SIG-M5 treated with dmso at 0.1 percent for 504 hours (cell line): Measurements from ENCODE around the gene HES1.

Experiments used
- DNase-seq: peaks from one replicate; lab custom pipeline; 2025; ENCODE audit not compliant: unreplicated experiment; lab: John Stamatoyannopoulos, UW

HES1 gene

DNA sequence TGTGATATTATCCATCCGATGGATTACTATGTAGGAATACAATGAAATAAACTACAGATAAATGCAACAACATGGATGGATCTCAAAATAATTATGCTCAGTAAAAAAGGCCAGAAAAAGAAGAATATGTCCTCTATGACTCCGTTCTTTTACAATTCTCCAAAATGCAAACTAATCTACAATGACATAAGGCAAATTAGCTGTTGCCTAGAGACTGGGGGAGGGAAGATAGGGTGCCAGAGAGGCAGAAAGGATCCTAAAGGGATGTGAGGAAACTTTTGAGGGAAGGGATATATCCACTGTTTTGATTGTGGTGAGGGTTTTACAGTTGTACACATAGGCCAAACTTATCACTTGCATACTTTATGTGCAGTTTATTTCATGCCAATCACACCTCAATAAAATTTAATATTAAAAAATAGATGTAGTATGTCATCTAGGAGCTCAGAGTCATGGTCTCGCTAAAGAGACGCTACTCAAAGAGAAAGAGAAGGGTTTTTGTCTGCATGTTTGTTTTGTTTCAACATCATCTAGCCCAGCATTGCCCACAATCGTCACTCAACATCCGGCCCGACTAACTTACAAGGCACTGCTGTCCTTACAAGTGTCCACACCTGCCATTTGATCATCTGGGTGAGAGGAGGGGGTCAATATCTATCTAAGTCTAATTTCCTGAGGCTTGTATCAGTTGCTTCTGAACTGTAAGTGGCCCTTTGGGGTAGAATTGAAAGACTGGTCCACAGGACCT lies 29.5 kb downstream of the HES1 start:
- DNase-seq: no peak

DNA sequence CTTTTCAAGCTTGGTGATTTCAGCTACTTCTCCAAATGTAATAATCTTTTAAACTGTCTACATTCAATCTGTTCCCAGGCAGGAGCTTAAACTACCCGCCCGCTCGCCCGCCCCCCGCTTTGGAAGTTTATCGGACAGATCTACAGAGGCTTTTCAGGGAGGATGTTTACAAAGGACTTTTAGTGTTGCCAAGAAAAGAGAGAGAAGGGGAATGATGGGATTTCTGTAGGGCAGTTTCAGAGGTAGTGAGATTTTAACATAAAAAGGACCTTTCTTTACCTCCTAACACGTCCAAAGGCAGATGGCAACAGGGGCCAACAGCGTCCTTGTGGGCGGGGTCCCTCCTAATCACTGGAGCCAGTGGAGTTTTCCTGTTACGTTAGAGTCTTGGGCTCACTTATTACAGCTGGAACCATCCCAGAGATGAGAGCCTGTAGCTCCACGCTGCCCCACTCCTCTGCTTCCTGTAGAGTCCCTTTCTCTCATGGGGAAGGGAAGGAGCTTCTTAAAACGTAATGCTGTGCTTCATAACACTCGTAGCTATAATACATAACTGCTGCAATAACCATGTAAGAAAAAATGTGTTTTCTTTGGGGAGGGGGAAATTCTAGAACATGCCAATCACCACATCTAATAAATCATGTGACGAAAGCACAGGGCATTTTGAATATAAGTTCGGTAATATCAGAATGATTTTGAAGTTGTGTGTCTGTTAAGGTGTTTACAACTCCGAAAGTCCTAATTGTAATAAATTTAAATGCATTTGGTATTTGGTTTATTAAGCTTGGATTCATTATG lies 30.9 kb downstream of the HES1 start:
- DNase-seq: no peak

DNA sequence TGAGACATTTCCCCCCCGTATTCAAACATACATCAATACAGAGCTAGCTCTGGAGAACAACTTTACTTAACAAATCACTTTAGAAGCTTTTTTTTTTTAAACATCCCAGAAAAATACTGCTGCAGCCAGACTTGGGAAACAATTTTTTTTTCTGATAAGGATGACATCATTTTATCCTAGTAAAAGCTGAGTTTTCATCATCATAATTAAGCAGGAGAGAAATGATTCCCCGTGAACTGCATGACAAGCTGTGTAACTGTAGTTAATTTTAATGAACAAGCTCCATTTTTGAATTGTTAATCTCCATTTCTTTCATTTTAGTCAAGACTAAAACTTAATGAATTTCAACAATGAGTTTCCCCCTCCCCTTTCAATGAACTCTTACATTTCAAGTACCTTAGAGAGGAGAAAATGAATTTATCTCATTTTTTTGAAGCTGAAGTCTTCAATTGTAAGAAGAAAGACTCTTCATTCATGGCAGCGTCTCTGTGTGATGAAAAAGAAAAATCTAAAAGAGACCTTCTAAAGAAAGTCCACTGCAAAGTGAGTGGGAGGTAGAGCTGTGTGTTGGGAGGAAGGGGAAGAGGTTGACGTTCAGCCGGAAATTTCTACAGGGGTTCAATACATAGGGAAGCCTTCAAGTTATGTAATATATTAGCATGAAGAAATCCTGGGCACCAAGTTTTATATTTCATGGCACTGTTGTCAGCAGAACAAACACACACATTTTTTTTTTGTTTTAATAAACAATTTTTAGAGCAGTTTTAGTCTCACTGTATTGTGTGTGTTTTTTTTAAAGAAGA lies 31.7 kb downstream of the HES1 start:
- peak; percentile 44 for DNase-seq

DNA sequence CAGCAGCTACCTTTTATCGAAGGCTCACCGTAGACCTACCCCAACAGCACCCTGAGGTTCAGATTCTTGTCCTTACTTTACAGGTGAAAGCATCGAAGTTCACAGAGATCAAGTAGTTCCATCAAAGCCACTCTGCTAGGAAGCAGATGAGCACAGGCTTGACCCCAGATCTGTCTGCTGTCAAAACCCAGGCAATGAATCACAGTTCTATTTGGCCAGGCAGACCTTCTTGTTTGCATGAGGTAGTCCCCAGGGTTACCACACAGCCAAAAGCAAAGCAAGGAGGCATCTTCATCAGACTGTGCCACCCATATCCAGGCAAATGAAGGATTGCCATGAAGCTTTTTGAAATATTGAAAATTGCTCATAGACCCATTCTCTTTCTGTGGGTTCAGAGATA lies 33.0 kb downstream of the HES1 start:
- DNase-seq: no peak

DNA sequence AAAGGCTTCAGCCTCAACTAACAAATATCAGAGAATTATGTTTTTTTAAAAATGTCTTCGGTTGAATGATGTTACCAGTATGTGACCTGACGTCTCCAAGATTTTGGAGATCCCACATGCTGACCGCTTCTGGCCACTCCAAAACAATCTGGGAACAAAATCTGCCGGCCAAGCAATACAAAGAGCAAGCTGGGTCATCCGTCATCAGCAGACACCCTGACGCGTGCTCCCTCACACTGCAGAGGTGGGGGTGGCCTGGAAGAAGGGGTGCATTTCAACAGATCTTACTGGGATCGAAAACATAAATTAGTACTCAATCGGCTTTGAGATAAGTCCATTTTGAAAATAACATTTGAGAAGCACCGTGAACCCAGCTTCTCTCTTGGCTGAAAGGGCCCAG lies 33.6 kb downstream of the HES1 start:
- DNase-seq: no peak

DNA sequence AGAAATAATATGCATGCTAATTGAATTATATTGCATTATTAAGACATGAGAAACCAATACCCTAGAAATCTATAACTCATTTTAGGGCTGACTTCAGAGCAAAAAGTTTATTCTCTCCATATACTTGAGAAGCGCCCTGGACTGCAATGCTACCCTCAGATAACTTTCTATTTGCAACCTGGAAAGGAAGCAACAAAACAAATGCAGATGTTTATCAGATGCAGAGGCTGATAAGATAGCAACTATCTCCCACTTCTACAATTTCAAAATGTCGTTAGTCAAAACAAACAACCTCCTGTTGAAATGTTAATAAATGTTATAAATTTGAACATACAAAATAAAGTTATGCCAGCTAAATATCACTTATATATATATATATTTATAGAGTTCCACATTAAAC lies 34.8 kb downstream of the HES1 start:
- DNase-seq: no peak

DNA sequence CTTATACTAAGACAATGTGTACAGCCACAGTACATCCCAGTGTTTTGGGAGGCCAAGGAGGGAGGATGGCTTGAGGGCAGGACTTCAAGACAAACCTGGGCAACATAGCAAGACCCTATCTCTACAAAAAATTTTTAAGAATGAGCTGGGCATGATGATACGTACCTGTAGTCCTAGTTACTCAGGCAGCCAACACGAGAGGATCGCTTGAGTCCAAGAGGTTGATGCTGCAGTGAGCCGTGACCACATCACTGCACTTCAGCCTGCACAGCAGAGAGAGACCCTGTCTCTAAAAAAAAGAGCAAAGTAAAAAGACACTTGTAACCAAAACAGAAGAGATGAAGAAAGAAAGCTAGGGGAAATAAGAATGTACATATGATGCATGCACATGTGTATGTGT lies 38.5 kb downstream of the HES1 start:
- DNase-seq: no peak

DNA sequence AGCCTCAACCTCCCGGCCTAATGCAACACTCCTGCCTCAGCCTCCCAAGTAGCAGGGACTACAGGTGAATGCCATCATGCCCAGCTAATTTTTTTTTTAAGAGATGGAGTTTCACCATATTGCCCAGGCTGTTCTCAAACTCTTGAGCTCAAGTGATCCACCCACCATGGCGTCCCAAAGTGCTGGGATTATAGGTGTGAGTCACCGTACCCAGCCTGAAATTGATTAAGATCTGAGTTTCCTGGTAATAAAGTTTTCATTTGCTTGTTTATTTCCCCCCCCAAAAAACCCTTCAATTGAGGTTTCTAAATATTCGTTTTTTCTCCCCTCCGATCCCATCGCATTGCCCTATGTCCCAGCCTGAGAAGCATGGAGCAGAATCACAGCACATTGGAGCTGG lies 39.0 kb downstream of the HES1 start:
- DNase-seq: no peak

DNA sequence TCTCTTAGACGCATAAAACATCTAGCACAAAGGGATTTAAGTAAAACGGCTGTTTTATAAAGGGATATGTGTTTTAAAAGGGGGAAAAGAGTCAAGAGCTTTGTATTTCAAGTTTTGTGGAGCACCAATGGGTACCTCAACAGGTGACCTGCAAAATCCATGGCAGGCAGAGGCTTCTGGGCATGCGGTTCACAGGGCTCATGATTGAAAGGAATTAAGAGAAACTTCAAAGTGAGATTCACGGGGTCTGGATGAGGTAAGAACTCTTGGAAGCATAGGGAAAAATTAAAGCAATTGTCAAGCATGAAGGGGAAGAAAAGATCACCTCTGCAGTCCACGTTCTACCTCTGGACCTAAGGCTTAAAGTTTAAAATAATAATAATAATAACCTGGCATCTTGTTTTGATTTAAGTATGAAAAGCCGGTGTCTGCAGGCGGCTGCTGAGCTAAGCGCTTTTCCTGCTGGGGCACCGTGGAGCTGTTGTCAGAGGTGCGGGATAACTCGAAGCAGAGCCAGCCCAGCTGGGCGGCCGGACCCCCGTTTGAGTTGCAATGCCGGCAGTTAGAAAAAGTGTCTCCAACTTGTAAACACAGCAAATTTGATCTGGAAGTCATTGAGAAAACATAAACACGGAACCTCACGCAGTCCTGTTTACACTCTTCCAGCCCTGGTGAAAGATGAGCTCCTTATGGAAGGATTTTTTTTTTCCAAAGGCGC lies 40.5 kb downstream of the HES1 start:
- no peak for DNase-seq

DNA sequence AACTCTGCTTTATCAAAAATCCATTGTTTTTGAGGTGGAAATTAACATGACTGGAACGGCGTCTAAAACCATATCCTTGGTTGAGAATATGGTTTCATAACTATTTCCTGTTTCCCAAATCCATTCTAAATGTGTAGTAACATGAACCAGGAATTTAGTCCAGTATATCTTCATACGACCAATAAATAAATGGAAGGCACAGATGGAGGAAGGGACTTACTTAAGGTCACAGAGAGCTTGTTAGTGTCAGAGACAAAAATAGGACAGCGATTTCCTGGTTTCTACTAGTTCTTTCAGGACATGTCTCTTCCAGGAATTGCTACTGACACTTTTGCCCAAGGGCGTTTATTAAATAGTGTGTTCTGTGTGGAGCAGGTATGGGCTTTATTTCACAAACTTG lies 41.2 kb downstream of the HES1 start:
- DNase-seq: no peak

DNA sequence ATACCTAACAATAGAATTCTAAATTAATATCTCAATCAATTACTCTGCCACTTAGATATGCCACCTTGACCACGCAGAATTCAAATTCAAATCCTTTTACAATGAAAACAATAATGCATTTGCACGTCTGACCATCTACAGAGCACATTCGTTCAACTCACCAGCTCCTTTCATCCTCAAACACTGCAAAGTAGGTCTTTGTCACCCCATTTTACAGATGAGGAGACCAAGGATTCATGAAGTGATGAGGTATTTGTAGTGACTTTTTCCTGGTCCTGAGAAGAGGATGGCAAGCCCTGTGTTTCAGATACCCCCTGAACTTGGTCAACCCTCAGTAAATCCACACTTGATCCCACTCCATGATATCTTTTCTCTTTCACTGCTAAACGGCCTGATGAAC lies 42.2 kb downstream of the HES1 start:
- no peak for DNase-seq

DNA sequence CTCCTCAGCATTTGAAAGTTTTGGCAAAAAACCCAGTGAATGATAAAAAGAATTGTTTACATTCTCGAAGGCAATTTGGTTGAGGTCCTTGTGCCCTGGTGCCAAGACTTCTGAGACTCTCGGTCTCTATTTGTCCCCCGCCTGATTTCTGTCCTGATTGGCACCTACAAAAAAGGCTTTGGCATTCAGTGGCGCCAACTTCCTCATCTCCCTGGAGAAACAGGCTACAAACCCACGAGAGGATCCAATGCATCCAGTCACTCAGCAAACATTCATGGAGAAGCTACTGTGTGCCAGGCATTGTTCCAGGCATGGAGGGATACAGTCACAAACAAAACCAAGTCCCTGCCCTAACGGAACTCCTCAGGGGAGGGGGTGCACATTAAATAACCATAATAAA lies 42.7 kb downstream of the HES1 start:
- no peak for DNase-seq

DNA sequence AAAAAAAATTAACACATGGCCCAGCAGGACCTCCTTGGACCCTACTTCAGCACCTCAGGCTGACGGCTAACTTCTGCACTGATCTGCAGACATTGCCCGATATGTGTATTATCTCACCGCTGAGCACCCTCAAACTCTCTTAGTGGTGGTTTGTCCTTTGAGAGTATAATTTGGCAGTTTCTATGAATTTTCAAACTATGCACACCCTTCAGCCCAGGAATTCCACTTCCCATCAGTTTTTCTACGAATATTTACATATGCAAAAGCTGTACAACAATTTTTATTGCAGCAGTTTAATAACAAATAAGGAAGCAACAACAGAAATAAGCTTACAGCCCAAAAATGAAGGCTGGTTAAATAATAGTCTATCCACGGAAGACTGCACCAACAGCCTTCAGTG lies 44.6 kb downstream of the HES1 start:
- no peak for DNase-seq

DNA sequence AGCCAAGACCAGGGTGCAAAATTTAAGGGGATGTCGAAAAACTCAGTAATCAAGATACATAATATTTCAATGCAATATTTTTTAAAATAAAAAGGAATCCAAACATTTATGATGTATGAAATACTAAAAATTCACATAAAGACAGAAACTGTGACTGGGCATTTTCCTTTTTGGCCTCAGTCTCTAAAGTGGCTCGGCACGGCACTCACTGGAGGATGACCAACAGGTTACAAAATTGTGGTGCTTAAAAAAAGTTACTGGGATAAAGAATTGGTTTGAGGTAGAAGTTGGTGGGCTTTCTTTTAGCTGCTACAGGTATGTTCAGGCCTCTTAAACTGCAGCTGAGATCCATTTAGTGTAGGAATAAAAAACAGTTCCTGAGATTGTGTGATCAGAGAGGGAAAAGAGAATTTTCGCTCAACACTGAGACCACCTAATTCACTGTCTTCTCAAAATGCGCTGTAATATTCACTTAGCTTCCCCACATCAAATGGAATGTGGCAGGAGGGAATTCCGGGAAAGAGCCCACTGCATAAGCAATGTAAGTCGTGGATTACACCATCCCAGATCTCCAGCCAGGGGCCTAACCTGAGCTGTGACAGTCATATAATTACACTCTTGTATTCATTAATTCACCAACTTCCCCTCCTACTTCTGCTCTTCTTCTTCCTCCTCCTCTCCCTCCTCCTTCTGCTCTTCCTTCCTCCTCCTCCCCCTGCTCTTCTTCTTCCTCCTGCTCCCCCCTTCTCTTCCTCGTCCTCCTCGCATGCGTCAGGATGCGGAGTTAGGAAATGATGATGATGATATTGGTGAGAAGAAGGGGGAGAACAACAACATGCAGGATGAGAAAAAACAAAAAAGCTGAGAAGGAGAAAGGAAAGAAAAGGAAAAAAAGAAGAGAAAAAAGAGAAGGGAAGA lies 45.9 kb downstream of the HES1 start:
- no peak for DNase-seq

DNA sequence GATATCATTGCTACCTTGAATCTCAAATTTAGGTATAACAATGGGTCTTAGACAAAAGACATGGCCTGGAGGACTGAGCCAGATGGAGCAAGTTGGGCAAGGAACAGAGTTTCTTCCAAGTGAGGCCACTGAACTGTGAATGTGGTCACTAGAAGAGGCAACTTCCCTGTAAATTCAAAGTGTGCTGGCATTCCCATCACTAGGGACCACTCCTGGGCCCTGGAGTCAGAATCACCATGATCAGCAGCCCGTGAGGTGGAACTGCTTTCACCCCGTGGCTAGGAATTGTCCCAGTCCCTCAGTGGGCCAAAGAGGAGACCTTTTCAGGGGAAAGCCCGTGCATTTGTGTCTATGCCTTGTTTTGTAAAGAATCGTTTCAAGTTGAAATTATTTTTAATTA lies 47.3 kb downstream of the HES1 start:
- no peak for DNase-seq

DNA sequence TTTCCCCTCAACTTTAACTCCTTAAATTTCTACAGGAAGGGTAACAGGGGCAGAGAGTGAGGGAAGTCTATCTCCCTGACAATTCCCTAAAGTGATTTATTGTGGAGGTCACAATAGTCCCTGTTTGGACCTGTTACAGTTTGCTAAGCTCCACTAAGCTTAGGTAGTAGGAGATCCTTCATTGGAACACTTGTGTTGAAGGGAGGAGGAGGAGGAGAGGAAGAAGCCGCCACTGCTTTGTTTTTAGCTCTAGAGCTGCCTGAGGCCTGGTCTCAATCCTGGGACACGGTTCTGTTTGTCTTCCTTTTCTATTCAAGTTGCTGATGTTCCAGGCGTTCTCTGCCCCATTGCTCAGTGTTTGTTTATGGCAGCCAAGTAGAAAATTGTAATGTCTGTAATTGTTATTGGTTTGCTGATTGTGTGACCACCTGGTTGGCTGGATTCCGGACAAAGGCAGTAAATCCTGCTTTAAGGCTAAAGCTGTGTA lies 48.4 kb downstream of the HES1 start:
- no peak for DNase-seq

DNA sequence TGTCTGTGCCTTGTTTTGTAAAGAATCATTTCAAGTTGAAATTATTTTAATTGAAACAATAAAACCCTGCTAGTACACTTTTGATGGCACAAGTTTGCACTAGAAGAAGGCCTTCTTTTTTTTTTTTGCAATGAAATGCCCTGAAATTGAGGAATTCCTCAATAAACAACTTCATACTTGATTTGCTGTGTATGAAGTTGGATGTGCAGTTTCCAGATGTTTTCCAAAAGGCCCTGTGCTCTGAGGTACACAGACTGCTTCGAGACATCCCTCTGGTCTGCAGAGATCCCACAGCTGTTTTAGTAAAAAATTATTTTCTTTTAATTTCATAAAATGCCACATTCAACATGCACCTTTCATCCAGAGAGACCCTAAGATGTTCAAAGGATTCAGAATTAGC lies 48.9 kb downstream of the HES1 start:
- DNase-seq: no peak

DNA sequence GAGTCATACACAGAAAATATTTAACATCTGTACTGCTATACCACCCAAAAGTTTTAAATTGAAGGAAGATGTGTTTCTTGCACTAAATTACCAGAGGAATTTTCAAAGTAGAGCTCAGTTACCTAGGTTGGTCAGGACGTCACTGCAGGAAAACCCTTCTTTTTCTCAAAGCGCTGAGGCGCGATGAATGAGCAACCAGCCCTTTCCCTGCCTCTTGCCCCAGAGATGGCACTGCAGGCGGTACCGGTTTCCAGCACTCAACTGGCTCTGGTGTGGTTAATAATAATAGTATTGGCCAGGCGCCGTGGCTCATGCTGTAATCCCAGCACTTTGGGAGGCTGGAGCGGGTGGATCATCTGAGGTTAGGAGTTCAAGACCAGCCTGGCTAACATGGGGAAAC lies 49.3 kb downstream of the HES1 start:
- no peak for DNase-seq

DNA sequence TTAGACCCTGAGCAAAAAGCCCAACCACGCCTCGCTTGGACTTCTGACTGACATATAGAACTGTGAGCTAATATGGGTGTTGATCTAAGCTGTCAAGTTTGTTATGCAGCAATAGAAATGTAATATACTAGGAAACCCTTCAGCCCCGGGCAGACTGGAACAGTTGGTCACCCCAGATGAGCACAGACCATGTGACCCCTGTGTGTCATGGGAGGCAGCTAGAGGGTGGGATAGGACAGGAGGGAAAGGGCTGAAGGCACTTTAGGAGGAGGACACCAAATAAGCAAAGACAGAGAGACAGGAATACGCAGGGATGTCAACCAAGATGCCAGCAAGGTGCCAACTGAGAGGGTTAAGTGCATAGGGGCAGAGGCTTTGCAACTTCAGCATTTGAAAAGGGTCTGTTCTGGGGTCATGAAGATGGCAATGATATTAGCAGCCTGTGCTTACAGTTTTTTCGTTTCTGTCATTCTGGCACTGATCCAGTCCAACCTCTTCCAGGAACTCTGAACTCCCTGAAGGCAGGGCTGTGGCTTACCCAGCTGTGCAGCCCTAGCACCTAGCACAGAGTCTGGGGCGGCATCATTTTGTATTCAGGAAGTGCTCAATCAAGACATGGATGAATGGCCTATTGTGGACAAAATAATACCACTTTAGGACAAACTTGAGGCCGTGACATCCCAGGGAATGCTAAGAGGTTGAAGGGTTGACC lies 51.4 kb downstream of the HES1 start:
- no peak for DNase-seq
